Stomach (tissue), 9 donors: Measurements from ENCODE around the gene PLA2G5. TPM values are rescaled to one million over a fixed set of nuclear protein-coding genes. Genes with fewer than 3 reads are reported as not detected.

Experiments
- DNase-seq, 2 donors: peaks; one replicate each; pipeline versions ENCODE4 v3.0.0 to v3.0.0-alpha.2; 2013 to 2019
- H3K27ac ChIP-seq, 5 donors: fragments of 200-600 bp in 4 of 5; sonication (generic) in 4 of 5; one replicate each; pipeline ENCODE4 v1.5.1; 2013 to 2019; ENCODE audit warnings: mild to moderate bottlenecking in 1 of 5, moderate library complexity in 1 of 5
- H3K27me3 ChIP-seq, 3 donors: fragments of 200-600 bp; sonication (generic); one replicate each; pipeline ENCODE4 v1.5.1; 2017 to 2019; ENCODE audit warnings: mixed run types in 1 of 3
- H3K36me3 ChIP-seq, 4 donors: fragments of 200-600 bp; sonication (generic); 1 replicate in 3 of 4; 2 replicates in 1 of 4; pipeline ENCODE4 v1.5.1; 2016 to 2019
- H3K4me1 ChIP-seq, 4 donors: fragments of 200-600 bp; sonication (generic); one replicate each; pipeline ENCODE4 v1.5.1; 2016 to 2019
- H3K4me3 ChIP-seq, 4 donors: fragments of 200-600 bp; sonication (generic) in 3 of 4; one replicate each; pipeline ENCODE4 v1.5.1; 2016 to 2019; ENCODE audit warnings: mild to moderate bottlenecking in 1 of 4
- H3K9me3 ChIP-seq, 4 donors: fragments of 200-600 bp; sonication (generic); one replicate each; pipeline ENCODE4 v1.5.1; 2016 to 2019
- CTCF ChIP-seq, 7 experiments: fragments of 450-650 bp in 4 of 7; fragments of 200-600 bp in 3 of 7; sonication (generic) in 3 of 7; IDR thresholded peaks; one replicate each; pipeline ENCODE4 v1.5.1; 2016 to 2019; ENCODE audit warnings: antibody characterized with exemption in 7 of 7, control low read depth in 2 of 7, mild to moderate bottlenecking in 1 of 7
- EP300 ChIP-seq: sonication (generic); formaldehyde crosslinking; IDR thresholded peaks from one replicate; pipeline ENCODE4 v1.6.1; 2017; ENCODE audit warnings: antibody characterized with exemption
- POLR2A ChIP-seq, 4 donors: fragments of 450-650 bp; IDR thresholded peaks; one replicate each; pipeline ENCODE4 v1.6.1; 2016; ENCODE audit warnings: antibody characterized with exemption in 4 of 4, control low read depth in 2 of 4, mild to moderate bottlenecking in 1 of 4, moderate library complexity in 1 of 4
- POLR2AphosphoS5 ChIP-seq, 3 donors: sonication (generic); formaldehyde crosslinking; IDR thresholded peaks; one replicate each; pipeline ENCODE4 v1.6.1; 2016; ENCODE audit warnings: antibody characterized with exemption in 3 of 3
- WGBS, 5 donors: extraction: QIAGEN DNeasy Blood & Tissue Kit in 3 of 5; methylation state at CpG; one replicate each; pipeline versions ENCODE4 v1.1.5 to v1.1.7; 2013 to 2018; 5-methylcytosine and 5-hydroxymethylcytosine counted together
- intact Hi-C: fragments of 100-400 bp; cut with DNase I; formaldehyde crosslinking; loops from one replicate; pipeline ENCODE4 v1.15.1; 2023; ENCODE audit warnings: low total_unique reads
- polyA plus RNA-seq, 3 donors: library from polyadenylated mRNA; stranded (reverse); fragments of 200-250 nt; gene quantifications; one replicate each; pipeline ENCODE4 v1.2.3, GENCODE V29; 2013
- total RNA-seq, 5 donors: library from RNA; depleted of rRNA; stranded (reverse); fragments of >200 nt; gene quantifications; one replicate each; pipeline versions ENCODE4 v1.1.0 to v1.2.3, GENCODE V29; 2014 to 2016
- donor health status: healthy with polysubstance abuse.
- donor health status: Bipolar disorder and iron deficiency.
- donor health status: healthy.

PLA2G5 gene
- total and polyA plus RNA-seq, 8 donors: 0.92 to 9.4 (median 4.7) TPM; not detected in 2

- H3K27ac ChIP-seq: no peak overlapping the region
- no peaks in the 10 kb centered on the region for H3K36me3 ChIP-seq
- no peaks in the 10 kb centered on the region for H3K9me3 ChIP-seq
- no peak overlapping the region for H3K4me3 ChIP-seq
- peaks cover 0 to 15% (median 4%) of the 10 kb centered on the region in 4 donors for H3K4me1 ChIP-seq
- no peak for DNase-seq
- TF ChIP-seq POLR2A (IDR thresholded peaks at IDR 0.05) (no peak), EP300 (no peak), CTCF (IDR thresholded peaks at IDR 0.05) (no peak), POLR2AphosphoS5 (IDR thresholded peaks at IDR 0.05) (no peak)
- peaks cover 0 to 10% (median 0%) of the 10 kb centered on the region in 3 donors for H3K27me3 ChIP-seq
- 54 to 78% (median 69%) methylated on average over 19 to 20 of the region's 20 CpGs for WGBS, 5 donors
- intact Hi-C loops: no loop called here
Observed at GRCh38 chr1:20080441-20081352, 10.7 kb downstream of the PLA2G5 start.

- intact Hi-C loops: no loop called here
- 59 to 71% (median 70%) methylated on average over 8 of the region's 8 CpGs for WGBS, 5 donors
- no peak overlapping the region for H3K4me3 ChIP-seq
- H3K36me3 ChIP-seq: no peaks in the 10 kb centered on the region
- DNase-seq: no peak
- no peak overlapping the region for H3K27ac ChIP-seq
- H3K9me3 ChIP-seq: no peaks in the 10 kb centered on the region
- TF ChIP-seq POLR2A (IDR thresholded peaks at IDR 0.05) (no peak), CTCF (IDR thresholded peaks at IDR 0.05) (no peak), EP300 (no peak), POLR2AphosphoS5 (IDR thresholded peaks at IDR 0.05) (no peak)
- H3K4me1 ChIP-seq: peaks cover 0 to 15% (median 4%) of the 10 kb centered on the region in 4 donors
- H3K27me3 ChIP-seq: peaks cover 0 to 10% (median 0%) of the 10 kb centered on the region in 3 donors
Observed at GRCh38 chr1:20081353-20081810, 11.4 kb downstream of the PLA2G5 start.

DNA sequence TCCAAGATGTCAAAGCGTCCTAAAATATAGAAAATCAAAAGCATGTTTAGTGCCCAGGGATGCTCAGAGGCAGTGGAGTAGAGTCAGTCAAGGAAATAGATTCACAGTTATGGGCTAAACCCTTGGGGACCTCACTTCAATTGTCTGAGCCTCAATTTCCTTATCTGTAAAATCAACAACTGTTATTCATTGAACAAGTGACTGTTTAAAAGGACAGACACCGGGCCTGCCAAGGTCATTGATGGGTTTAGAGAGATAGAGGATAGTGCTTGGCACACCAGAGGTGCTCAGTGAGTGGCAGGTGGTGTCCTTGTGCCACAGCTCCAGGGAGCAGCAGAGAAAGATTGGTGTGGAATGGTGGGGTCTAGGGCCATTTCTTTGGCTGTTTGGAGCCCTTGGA lies 12.8 kb downstream of the PLA2G5 start:
- TF ChIP-seq POLR2A (IDR thresholded peaks at IDR 0.05) (no peak), POLR2AphosphoS5 (IDR thresholded peaks at IDR 0.05) (no peak), EP300 (no peak)
- DNase-seq: no peak
- no peaks in the 10 kb centered on the region for H3K9me3 ChIP-seq
- no peak overlapping the region for H3K27ac ChIP-seq
- H3K4me1 ChIP-seq: peaks cover 0 to 15% (median 4%) of the 10 kb centered on the region in 4 donors
- intact Hi-C loops: no loop called here
- H3K4me3 ChIP-seq: no peak overlapping the region
- no peaks in the 10 kb centered on the region for H3K36me3 ChIP-seq
- peaks cover 0 to 7% (median 0%) of the 10 kb centered on the region in 3 donors for H3K27me3 ChIP-seq
- WGBS, 5 donors: 68 to 83% (median 72%) methylated on average over 2 of the region's 2 CpGs

- H3K4me3 ChIP-seq: no peak overlapping the region
- DNase-seq: no peak
- H3K27ac ChIP-seq: no peak overlapping the region
- H3K36me3 ChIP-seq: no peaks in the 10 kb centered on the region
- no peaks in the 10 kb centered on the region for H3K9me3 ChIP-seq
- peaks cover 0 to 15% (median 4%) of the 10 kb centered on the region in 4 donors for H3K4me1 ChIP-seq
- no peak for TF ChIP-seq POLR2A (IDR thresholded peaks at IDR 0.05)
- TF ChIP-seq POLR2AphosphoS5 (IDR thresholded peaks at IDR 0.05): no peak
- no peak for TF ChIP-seq CTCF (IDR thresholded peaks at IDR 0.05)
- TF ChIP-seq EP300: no peak
- WGBS, 5 donors: 68 to 79% (median 72%) methylated on average over 10 of the region's 10 CpGs
- peaks cover 0 to 1% (median 0%) of the 10 kb centered on the region in 3 donors for H3K27me3 ChIP-seq
- intact Hi-C loops: no loop called here
Observed at GRCh38 chr1:20083178-20083944, 13.4 kb downstream of the PLA2G5 start.
